Measurements from ENCODE around the gene TGFBRAP1.

- TF ChIP-seq CTCF (IDR thresholded peaks at IDR 0.05; ENCODE audit: poor library complexity), result no peak
- TF ChIP-seq EZH2 (IDR thresholded peaks at IDR 0.05; ENCODE audit: borderline replicate concordance), result no peak
- TF ChIP-seq EZH2phosphoT487 (IDR thresholded peaks at IDR 0.05; ENCODE audit: low read depth, severe bottlenecking, unreplicated experiment), result no peak
Measured at GRCh38 chr2:105239924-105240323, 89.6 kb downstream of the TGFBRAP1 start.

All from hepatocyte (in vitro differentiated cells).